ENCODE measurements around the gene AKAP6.

AKAP6 gene

DNA sequence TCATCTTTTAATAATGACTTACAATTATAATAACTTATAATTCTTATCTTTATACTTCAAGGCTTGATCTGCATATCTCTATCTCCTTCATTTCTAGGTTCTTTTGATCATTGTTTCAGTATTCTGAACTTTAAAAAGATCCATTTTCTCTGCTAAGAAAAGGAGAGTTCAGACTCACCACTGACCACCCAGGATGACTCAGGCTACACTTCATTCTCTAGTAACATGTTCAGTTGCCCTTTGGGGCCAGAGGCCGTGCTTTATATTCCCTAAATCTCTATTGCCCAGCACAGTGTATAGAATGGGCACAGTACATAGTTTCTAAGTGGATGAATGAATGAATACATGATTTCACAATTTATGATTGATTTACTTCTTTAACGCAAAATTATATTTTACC lies 268.7 kb downstream of the AKAP6 start:
- H3K9me3 ChIP-seq (ENCODE audit: low read length) = no peaks in the 10 kb centered on the region
- no peaks in the 10 kb centered on the region for H3K27me3 ChIP-seq (ENCODE audit: insufficient read depth, low read length)
- TF ChIP-seq EZH2 (IDR thresholded peaks at IDR 0.05; ENCODE audit: borderline replicate concordance, low read length) = no peak
- TF ChIP-seq, protein P1, sequence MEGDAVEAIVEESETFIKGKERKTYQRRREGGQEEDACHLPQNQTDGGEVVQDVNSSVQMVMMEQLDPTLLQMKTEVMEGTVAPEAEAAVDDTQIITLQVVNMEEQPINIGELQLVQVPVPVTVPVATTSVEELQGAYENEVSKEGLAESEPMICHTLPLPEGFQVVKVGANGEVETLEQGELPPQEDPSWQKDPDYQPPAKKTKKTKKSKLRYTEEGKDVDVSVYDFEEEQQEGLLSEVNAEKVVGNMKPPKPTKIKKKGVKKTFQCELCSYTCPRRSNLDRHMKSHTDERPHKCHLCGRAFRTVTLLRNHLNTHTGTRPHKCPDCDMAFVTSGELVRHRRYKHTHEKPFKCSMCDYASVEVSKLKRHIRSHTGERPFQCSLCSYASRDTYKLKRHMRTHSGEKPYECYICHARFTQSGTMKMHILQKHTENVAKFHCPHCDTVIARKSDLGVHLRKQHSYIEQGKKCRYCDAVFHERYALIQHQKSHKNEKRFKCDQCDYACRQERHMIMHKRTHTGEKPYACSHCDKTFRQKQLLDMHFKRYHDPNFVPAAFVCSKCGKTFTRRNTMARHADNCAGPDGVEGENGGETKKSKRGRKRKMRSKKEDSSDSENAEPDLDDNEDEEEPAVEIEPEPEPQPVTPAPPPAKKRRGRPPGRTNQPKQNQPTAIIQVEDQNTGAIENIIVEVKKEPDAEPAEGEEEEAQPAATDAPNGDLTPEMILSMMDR (IDR thresholded peaks at IDR 0.05; ENCODE audit: low read length) = no peak
- H4K20me1 ChIP-seq (ENCODE audit: insufficient read depth, low read length) = no peaks in the 10 kb centered on the region
- H3K9me2 ChIP-seq (ENCODE audit: low read depth, low read length) = no peaks in the 10 kb centered on the region
- no peaks in the 10 kb centered on the region for H3K4me1 ChIP-seq (ENCODE audit: insufficient read depth, low read length, severe bottlenecking)
- no peaks in the 10 kb centered on the region for H3K79me2 ChIP-seq (ENCODE audit: insufficient read depth, low read length)
- H3K4me3 ChIP-seq (ENCODE audit: low read depth, low read length, poor library complexity, severe bottlenecking) = no peak overlapping the region
- no peak overlapping the region for H3K27ac ChIP-seq (ENCODE audit: low read depth, low read length, poor library complexity, severe bottlenecking)
- H3K4me2 ChIP-seq (ENCODE audit: low read length) = no peak overlapping the region
- no peak overlapping the region for H3K9ac ChIP-seq (ENCODE audit: low read length)
- H2AFZ ChIP-seq (ENCODE audit: low read length) = no peak overlapping the region
- no peaks in the 10 kb centered on the region for H3K36me3 ChIP-seq (ENCODE audit: insufficient read depth, low read length)
- H3F3A ChIP-seq (ENCODE audit: insufficient read depth, low read length) = no peaks in the 10 kb centered on the region

DNA sequence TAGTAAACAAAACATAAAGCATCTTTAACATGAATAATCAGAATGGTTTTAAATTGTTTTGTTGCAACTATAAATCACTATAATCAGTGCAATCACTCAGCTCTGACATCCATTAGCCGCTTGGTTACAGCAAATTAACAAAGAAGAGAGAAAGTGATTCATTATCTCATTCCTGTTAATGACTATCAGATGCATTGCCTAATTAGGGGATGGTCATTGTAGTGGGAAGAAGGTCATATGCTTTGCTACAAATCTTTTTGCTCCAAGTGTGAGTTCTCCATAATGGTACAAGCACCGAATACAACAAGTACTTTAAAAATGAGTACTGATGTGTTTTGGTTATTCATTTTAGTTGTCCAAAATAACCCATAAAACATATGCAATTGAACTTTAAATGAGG lies 272.0 kb downstream of the AKAP6 start:
- Histone ChIP-seq H3K4me3 (ENCODE audit: low read depth, low read length, poor library complexity, severe bottlenecking) (no peak overlapping the region), H3K27ac (ENCODE audit: low read depth, low read length, poor library complexity, severe bottlenecking) (no peak overlapping the region), H3K79me2 (ENCODE audit: insufficient read depth, low read length) (no peaks in the 10 kb centered on the region), H3K27me3 (ENCODE audit: insufficient read depth, low read length) (no peaks in the 10 kb centered on the region), H4K20me1 (ENCODE audit: insufficient read depth, low read length) (no peaks in the 10 kb centered on the region), H3K36me3 (ENCODE audit: insufficient read depth, low read length) (no peaks in the 10 kb centered on the region), H3K4me1 (ENCODE audit: insufficient read depth, low read length, severe bottlenecking) (no peaks in the 10 kb centered on the region), H3K9me2 (ENCODE audit: low read depth, low read length) (no peaks in the 10 kb centered on the region), H3K4me2 (ENCODE audit: low read length) (no peak overlapping the region), H2AFZ (ENCODE audit: low read length) (no peak overlapping the region), H3K9ac (ENCODE audit: low read length) (no peak overlapping the region), H3F3A (ENCODE audit: insufficient read depth, low read length) (no peaks in the 10 kb centered on the region), H3K9me3 (ENCODE audit: low read length) (no peaks in the 10 kb centered on the region)
- TF ChIP-seq, protein P1 (IDR thresholded peaks at IDR 0.05; ENCODE audit: low read length) = no peak
- TF ChIP-seq EZH2 (IDR thresholded peaks at IDR 0.05; ENCODE audit: borderline replicate concordance, low read length) = no peak

DNA sequence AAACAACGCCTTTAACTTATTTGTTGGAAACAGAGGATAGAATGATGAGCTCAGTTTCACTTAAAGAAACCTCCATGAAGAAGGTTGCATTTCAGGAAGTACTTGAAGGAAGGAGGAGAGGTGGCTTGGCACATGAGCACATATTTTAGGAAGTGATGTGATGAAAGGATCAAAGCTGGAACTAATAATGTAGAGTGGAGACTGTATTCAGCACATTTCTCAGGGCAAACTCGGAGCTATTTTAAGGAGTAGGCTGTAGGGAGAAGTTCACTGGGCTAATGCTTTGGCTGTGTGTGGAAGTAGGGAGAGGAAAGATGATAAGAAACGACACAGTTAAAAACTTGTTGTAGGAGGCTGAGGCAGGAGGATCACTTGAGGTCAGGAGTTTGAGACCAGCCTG lies 272.8 kb downstream of the AKAP6 start:
- H3F3A ChIP-seq (ENCODE audit: insufficient read depth, low read length) = no peaks in the 10 kb centered on the region
- H3K9me2 ChIP-seq (ENCODE audit: low read depth, low read length) = no peaks in the 10 kb centered on the region

More for the DNA sequence above, 272.8 kb downstream of the AKAP6 start:
- Histone ChIP-seq H3K79me2 (ENCODE audit: insufficient read depth, low read length) (no peaks in the 10 kb centered on the region), H3K4me2 (ENCODE audit: low read length) (no peak overlapping the region), H3K4me1 (ENCODE audit: insufficient read depth, low read length, severe bottlenecking) (no peaks in the 10 kb centered on the region), H4K20me1 (ENCODE audit: insufficient read depth, low read length) (no peaks in the 10 kb centered on the region), H3K9ac (ENCODE audit: low read length) (no peak overlapping the region), H3K27me3 (ENCODE audit: insufficient read depth, low read length) (no peaks in the 10 kb centered on the region), H3K4me3 (ENCODE audit: low read depth, low read length, poor library complexity, severe bottlenecking) (no peak overlapping the region), H2AFZ (ENCODE audit: low read length) (no peak overlapping the region), H3K36me3 (ENCODE audit: insufficient read depth, low read length) (no peaks in the 10 kb centered on the region), H3K27ac (ENCODE audit: low read depth, low read length, poor library complexity, severe bottlenecking) (no peak overlapping the region), H3K9me3 (ENCODE audit: low read length) (no peaks in the 10 kb centered on the region)
- TF ChIP-seq, protein P1 (IDR thresholded peaks at IDR 0.05; ENCODE audit: low read length) = no peak
- TF ChIP-seq EZH2 (IDR thresholded peaks at IDR 0.05; ENCODE audit: borderline replicate concordance, low read length) = no peak
